Kidney glomerular epithelial cell (primary cell): ENCODE measurements around the gene SEC16A.

Experiments used
- DNase-seq: peaks from one replicate; lab custom pipeline; 2025; lab: John Stamatoyannopoulos, UW

The SEC16A gene

DNA sequence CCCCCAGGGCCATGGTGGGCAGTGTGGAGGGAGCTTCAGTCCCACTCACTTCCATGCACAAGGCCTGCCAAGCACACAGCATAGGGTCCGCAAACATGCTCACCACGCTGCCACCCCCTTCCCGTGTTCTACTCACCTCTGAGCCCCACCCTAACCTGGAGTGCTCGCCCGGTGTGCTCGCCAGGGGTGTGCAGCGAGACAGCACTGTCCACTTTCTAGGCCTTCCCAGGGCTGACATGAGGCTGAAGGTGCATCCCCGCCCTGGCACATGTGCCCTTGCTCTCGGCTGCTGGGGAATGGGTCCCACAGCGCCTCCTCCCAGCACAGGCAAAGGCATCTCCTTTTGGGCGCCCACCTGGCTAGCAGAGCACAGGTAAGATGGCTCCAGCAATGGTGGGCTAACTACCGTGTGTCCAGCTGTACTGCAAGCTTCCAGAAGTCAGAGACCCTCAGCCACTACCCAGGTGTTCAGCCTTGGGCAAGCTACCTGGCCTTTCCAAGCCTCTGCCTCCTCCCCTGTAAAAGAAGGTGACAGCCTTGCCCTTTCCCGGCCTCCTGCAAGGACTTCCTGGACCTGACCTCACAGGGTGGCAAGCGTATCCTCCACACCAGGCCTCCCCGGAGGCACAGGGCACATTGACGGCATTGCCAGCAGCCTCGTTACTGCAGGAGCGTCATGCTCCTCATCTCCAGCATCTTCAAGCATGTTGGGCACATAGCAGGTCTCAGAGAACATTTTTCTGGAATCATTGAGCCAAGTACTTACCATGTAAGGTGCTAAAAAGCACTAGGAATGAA, 4.2 kb upstream of the SEC16A start:
- DNase-seq = no peak

DNA sequence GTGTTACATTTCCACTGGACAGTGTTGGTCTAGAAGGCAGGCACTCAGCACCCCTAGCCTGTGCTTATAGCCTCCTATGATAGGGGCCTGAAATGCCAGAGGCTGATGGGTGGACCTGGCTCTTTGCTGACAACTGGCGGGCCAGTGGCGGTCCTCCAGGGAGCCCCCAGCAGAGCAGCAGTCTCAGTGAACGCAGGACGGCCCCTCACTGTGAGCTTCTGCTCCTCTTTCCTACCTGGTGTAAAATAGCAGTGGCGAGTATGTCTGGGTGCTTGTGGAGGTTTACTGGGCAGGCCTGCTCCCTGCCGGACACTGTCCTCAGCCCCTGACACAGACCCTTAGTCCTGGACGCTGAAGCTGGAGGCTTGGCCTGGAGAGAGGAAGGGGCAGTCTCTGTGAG, 3.3 kb upstream of the SEC16A start:
- DNase-seq = no peak

DNA sequence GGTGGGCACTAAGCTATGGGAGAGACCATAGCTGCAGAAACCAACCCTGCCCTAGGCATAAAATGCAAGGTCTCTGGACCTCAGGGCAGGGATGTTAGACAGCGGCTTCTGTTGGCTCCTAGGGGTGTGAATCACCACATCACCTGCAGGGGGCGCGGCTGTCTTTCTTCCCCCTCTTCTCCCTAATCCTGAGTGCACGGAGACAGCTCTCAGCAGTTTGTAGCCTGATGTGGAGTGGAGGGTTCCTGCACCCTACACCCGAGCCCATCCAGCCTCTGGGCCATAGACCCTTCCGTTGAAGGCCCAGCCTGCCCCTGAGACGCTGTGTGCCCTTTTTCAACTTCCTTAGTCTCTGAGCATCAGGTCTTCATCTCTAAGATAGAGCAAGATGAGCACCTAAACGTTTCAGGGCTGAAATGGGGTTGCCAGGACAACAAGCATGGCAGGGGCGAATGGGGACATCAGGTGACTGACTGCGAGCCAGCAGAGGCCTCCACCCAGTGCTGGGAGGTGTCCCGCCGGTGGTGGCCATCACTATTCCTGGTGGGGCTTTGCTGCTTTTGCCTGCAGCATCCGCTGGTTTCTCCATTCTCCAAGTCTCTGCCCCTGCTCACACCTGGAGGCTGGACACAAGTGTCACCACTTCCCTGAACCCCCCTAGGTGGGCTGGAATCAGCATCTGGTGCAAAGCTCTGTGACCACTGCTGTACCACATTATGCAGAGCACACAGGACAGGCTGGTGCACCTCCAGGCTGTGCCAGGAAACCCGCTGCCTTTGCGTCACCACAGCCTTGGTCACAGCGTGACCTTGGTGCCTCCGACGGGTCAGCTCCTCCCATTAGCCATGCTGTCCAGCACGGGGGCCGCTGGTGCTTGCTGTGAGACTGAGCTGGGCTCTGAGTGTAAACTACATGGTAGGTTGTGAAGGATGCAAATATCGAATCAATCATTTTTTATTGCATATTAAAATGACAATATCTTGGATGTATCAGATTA, 2.5 kb upstream of the SEC16A start:
- DNase-seq = peak; percentile 48

DNA sequence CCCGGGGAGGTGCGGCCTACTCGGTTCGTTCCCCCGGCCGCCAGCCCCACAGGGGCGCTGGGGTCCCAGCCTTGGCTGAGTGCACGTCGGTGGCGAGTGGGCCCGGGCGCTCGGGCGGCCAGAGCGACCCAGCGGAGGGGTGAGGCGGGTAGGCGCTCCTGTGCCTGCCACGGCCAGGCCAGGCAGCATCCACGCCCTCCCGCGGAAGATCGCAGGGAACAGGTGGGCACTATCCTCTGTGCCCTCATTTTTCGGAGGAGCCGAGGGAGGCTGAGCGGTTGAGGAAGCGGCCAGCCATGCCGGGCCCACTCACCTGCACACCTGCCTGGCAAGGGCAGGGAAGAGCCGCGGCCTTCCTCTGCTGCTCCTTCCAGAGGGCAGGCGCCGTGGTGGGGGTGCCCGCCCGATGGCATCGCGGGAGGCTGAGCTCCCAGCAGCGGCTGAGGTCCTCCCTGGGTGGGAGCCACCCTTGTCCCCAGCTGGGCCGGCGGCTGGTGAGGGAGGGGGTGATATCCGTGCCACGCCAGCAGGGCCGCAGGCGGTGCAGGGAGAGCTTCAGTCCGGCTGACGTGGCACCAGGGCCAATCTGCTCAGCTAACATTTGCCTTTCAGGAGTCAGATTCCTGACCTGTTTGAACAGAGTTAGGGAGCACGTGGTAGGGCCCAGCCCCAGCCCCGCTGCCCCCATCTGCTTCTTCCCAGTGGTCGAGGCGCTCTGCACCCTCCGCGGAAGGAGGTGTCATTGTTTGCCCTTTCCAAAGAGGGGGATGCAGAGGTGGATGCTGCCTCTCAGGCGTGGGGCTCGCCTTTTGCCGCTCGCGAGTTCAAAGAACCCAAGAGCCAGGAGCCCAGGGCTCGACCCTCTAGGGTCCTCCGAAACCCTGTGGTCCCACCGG, 1.6 kb upstream of the SEC16A start:
- DNase-seq = no peak

DNA sequence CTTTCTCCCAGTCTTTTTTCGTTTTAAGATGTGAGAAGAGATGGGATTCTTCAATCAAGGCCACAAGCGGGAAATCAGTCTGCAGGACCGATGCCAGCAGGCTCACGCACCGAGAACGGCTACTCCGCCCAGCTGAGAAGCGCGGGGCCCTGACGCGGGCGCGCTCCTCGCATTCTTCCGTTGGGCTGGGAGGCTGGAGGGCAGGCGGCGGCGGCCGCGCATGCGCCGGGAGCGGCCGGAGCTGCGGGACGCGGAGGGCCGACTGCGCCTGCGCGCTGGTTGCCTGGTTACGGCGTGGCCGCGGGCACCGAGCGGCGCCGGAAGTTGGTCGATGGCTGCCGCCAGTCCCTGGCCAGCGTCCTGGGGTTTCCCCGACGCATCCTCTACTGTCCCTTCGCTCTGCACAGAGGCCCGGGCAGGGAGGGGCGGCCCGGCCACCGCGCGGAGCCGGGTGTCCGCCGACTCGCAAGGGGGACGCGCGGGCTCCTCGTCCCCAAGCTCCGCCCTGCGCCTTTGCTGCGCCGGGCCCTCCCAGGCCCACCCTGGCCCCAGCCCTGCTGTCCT, 831 bp upstream of the SEC16A start:
- peak; percentile 85 for DNase-seq

DNA sequence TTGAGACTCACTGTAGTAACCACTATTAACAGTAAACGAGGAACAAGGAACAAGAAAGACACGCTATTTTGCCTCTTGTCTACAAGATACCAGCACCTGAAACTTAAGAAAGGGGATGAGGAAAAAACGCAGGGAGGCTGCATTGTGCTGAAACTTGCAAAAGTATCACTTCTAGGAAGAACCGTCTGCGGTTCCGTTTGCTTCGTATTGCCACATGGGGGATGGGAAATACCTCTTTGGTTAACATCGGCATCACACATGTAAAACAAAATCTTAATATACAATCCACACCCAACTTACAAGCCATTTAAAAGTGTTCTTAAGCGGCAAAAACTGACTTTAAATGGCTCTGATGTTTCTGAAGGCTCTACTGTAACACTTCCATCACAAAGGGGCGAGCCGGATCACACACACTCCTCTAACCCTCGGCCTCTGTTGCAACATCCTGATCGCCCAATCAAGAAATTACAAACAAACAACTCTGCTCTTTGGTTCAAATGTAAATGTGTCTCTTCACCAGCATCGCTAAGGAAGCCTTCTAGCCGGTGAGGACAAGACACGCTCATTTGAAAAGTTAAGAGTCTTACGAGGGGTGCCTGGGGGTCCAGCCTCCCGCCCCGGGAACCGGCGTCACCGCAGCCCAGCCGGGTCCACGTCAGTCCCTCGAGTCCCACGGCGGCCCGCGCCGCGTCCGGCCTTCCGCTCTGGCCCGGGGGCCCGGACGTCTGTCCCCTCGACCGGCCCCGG, 621 bp downstream of the SEC16A start:
- peak; percentile 2 for DNase-seq

DNA sequence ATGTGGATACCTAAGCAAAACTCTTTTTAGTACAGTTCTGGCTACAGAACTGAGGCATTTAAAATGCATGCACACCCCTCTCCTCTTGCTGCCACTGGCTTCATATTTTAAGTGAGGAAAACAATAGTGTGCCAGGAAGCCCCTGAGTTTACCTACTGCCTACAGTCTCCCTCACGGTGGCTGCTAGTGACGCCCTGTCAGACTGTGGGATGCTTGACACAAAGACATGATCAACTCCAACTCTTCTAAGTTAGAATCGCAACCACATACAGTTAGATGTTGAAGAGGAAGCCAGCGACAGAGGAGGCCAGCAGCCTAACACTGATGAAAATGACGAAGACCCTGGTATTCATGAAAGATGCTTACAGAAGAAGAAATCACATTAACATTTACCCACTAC, 1.3 kb downstream of the SEC16A start:
- DNase-seq = no peak

DNA sequence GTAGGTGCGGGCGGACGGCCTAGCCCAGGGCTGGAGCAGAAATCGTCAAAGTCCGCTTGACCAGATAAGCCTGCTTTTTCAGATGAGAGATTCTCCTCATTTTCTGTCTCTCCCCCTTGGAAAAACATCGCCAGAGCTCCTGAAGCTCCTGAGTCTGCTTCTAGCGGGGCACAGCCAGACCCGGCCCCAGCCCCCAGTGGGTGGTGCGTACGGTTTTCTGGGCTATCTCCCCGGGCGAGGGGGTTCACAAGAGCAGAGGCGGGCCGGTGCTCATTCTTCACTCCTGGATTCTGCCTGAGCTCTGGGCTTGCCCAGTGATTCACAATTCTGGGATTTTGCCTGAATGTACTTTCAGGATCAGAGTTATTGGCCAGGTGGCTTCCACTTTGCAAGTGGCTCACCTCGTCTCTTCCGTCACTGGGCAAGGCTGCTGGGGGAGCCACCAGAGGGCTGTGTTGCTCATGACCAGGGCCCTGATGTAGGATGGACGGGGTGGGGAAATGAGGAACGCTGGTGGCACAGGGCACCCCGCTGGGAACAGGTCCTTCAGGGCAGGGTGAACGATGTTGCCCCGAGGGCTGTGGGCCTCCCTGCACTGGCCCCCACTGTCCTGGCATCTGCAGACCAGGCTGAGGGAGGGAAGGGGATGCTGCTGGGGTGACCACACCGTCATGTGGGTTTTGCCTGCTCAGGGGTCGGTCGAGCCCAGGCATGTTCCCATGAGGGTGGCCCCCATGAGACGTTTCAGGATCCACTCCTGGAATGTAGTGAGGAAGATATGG, 6.3 kb downstream of the SEC16A start:
- no peak for DNase-seq

DNA sequence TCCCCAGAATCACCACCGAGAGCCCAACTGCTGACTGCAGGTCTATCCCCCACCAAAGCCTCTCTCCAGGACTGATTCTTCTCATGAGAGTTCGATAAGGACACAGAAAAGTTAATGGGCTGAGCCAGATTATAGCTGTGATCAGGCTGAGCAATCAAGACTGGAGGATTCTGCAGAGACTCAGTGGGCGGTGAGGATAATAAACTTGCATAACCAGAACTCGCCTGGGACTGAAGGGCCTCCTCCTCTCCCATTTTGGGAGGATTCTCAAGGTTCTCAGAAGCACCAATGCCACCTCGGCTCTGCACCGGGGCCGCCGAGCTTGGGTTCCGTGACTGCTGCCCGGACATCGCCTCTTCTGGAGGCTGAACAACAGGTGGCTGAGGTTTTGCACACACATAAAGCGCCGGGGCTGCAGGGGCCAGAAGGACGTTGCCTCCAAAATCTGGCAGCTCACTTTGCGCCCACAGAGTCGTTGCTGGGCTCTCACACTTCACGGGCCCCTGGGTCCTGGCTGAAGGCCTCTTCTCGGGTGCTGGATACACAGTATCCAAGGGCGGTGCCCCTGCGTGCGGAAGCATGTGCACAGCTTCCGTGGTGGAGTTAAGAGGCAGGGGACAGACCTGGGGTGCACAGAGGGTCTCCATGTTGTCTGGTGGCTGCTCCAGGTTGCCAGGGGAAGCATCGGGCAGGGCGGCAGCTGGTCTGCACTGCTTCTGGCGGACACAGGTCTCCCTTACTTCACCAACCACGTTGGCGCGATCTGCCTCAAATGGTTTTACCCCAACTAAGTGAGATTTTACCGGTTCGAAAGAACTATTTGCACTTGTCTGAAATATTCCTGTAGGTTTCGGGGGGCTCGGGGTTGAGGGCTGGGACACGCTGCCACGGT, 7.6 kb downstream of the SEC16A start:
- no peak for DNase-seq

DNA sequence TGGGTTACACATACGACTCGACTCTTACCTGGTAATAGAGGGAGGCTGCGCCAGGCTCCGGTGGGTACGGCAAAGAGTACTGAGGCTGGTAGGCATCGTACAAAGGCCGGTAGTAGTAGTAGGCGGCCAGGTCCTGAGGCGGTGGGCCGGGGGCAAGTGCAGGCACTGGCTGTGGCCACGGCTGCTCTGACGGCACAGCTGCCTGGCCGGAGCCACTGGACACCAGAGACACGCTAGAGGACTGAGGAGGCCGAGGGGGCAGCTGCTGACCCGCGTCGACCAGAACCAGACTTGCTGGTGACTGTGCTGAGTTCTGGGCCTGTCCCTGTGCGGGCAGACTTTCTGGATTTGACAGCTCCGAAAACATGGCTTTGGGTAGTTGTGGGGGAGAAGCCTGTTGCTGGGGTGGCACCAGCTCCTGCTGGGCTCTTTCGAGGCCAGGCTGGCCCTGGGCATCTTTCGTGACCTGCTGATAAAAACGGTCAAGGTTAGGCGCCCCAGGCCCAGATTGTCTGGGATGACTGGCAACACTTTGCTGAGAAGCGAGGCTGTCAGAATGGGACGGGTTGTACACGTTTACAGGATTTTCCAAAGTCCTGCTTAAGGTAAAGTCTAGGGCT, 8.7 kb downstream of the SEC16A start:
- no peak for DNase-seq

DNA sequence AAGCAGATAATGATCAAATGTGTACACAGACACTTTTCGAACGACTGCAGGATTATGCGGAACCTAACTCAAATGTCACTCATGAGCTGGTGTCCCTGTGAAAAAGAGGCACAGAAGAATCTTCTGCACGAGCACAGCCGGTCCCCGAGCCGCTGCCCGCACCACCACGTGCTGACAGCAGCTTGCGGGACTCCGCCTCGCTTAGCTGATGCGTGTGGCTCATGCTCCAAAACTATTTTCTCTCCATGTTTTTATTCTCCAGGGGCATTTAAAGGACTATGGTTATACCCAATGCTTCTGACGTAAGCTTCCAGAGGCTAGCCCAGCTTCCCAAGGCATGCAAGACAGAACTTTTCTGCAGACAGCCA, 9.5 kb downstream of the SEC16A start:
- no peak for DNase-seq

DNA sequence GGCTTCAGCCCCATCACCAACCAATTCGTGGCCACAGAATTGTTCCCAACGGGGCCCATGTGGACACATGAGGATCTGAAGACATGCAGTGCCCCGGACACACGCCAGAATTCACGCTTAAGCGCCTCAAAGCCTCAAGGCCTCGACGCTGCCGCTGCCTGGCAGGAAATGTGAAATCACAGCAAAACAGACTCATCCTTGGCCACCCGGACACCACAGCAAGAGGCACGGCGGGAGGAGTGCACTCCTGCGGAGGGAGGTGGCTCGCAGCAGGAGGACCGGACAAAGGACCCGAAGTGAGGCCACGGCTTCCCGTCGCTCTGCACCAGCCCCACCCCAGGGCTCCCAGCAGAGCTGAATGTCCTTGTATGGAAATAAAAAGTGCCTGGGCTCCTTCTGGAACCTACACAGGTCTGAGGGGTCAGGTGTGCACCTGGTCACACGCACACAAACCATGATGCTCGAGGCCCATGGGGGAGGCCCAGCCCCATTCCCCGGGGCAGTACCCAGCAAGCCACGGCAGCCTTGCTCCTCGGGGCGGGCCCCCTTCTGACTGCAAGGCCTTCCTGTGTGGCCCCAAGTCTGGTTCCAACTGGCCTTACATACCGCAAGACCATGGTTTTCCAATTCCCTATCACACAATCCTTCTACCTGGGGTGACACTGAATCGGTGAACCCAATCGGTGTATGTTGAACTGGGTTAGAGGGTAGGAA, 10.0 kb downstream of the SEC16A start:
- DNase-seq = no peak

DNA sequence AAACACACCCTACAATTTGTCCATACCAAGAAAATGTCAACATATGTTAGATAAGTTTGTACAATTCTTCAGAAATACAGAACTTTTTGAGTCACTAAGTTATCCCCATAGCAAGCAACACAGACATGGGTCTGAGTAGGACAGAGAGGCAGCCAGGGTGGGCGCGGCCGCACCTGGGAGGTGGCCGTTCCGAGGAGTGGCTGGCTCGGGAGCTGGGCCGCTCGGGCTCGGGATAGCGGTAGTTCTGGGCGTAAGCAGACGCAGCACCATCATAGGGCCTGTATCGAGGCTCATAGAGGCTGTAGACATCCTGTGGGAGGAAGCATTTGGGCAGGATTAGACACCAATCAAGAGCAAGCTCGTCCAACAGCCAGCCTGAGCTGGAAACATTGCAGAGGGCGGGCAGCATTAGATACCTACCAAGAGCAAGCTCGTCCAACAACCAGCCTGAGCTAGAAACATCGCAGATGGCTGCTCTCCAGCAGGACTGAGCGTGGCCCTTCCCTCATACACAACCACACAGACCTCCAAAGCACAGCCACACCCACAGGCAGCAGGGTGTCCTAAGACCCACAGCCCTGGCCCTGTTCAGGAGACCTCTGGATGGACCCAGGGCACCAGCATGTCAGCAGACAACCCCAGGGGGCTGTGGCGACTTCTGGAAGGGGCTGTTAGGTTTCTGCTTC, 10.9 kb downstream of the SEC16A start:
- DNase-seq = no peak

DNA sequence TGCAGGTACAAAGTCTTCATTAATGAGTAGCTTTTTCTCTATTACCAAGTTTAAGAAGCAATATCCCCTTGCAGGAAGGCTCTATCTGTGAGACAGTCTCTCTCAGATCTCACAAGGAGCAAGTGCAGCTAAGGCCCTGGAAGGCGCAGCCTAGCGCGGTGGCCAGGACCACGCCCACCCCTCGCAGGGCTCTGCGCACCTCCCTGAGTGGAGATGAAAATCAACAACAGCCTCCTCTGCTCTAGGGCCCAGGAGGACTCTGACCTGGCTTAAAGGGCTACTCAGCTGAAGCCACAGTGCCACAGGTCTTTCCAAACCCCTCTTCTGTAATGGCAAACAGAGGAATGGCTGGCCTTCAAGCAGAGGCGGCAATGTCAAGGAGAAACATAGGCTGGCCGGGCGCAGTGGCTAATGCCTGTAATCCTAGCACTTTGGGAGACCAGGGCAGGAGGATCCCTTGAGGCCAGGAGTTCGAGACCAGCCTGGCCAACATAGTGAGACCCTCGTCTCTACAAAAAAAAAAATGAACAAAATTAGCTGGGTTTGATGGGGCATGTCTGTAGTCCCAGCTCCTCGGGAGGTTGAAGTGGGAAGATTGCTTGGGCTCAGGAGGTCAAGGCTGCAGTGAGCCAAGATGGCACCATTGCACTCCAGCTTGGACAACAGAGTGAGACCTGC, 11.9 kb downstream of the SEC16A start:
- DNase-seq = no peak

DNA sequence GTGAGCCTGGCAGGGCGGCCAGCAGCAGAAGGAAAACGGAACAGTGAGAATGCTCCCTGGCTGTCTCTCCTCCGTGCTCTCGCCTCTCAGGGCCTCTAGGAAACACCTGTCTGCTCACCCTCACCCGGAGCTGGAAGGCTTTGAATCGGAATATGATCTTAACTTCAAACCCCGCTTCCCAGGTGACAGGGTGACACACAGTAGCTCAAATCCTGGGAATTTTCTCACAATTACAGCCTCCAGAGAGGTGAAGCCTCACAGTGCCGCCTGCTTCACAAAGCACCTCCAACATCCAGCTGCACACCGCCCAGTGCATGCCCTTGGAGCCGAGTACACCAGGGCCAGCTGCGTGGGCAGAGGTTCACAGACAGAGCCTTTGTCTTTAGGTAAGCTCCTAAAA, 12.5 kb downstream of the SEC16A start:
- no peak for DNase-seq

DNA sequence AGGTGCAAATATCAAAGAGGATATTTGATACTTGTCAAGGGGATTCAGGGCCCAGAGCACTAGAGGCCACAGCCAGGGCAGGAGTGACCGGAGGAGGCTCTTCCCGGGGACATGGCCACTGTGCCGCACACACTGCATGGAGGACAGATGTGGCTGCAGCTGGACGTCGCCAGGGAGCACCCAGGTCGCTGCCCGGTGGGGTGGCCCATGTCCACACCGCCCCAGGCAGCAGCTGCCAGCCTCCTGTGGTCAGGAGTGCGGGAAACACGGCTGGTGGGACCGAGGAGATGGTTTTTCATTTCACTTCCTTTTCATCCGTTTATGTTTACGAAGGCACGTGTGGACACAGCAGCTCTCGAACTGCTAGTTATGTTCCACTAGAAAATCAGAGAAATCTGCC, 15.1 kb downstream of the SEC16A start:
- no peak for DNase-seq

DNA sequence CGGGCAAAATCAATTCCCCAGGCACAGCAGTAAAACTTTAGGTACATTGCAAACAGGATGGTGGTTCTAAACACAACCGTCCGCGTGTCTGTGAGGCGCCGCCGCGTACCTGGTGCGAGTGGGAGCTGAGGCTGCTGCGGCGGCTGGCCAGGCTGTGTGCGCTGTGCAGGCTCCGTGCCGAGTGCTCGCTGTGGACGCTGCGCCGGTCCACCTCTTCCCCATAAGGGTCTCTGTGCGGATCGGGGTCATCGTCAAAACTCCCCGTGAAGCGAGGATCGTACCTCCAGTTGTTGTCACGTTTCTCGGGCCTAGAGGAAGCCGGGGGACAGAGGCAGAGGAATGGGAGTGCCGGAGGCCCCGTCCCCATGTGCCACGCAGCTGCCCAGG, 16.7 kb downstream of the SEC16A start:
- no peak for DNase-seq
